Activated CD8-positive, alpha-beta memory T cell treated with anti-CD3 and anti-CD28 coated beads, Interleukin-2, amount 50 U/mL, for 1 hour (primary cell): ENCODE results near the gene LGALS7B.
"Not testable (repeated sequence)": the region's sequence is repeated elsewhere in the genome, so short reads cannot be mapped to it uniquely, and the experiment has no call there.

ENCODE experiments used
- DNase-seq: peaks from one replicate; pipeline ENCODE4 v3.0.0-alpha.2; 2020; ENCODE audit errors: extremely low read depth

LGALS7B gene

DNA sequence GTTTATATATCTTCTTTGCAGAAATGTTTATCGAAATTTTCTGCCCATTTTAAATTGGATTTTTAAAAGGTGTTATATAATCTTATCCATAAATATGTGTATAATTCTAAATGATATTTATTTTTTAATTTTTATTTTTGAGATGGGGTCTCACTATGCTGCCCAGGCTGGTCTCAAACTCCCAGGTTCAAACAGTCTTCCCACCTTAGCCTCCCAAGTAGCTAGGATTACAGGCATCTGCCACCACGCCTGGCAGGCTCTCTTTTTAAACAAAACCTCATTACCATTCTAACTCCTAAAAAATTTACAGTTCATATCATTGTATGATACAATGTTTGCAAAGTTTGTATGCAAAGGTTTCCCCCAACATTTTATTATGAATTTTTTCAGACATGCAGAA lies 7.2 kb downstream of the LGALS7B start:
- DNase-seq: no peak

DNA sequence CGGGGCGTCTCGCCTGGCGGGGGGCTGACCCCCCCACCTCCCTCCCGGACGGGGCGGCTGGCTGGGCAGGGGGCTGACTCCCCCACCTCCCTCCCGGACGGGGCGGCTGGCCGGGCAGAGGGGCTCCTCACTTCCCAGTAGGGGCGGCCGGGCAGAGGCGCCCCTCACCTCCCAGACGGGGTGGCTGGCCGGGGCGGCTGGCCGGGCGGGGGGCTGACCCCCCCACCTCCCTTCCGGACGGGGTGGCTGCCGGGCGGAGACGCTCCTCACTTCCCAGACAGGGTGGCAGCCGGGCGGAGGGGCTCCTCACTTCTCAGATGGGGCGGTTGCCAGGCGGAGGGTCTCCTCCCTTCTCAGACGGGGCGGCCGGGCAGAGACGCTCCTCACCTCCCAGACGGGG lies 8.8 kb downstream of the LGALS7B start:
- DNase-seq: not testable (repeated sequence)

DNA sequence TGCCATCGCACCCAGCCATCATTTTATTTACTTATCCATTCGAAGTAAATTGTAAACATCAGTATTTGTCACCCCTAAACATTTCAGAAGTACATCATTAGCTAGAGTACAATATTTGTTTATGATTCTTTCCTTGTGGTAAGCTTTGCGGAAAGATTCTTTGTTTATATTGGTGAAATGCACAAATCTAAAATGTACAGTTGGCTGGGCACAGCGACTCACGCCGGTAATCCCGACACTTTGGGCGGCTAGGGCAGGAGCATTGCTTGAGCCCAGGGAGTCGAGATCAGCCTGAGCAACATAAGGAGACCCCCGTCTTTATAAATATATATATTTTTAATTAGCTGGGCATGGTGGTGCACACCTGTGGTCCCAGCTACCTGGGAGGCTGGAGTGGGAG lies 10.1 kb downstream of the LGALS7B start:
- no peak for DNase-seq

DNA sequence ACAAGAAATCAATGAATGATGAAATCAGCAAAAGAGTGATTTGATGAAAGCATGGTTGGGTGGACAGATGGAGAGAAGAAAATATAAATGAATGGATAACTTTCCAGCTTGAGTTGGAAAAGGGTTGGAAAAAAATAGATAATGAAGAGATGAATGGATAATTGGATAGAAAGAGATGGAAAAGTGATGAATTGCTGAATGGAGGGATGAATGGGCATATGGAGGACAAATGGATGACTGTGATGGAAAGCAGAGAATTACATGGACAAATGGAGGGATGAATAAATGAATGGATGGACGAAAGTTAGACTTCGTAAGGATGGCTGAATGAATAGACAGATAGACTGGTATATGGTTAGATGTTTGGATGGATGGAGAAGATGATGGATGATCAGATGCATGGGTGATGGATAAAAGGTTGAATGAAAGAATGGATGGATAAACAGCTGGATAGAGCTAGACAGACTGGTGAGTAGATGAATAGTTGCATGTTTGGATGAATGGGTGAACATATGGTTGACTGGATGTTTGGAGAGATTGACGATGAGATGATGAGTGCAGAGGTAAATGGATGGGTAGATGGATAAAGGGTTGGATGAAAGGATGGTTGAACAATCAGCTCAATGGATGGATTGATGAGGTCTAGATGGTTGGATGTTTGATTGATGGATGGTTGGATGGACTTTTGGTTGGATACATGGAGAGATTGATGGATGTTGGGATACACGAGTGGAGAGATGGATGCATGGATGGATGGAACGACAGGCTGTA lies 11.8 kb downstream of the LGALS7B start:
- no peak for DNase-seq

DNA sequence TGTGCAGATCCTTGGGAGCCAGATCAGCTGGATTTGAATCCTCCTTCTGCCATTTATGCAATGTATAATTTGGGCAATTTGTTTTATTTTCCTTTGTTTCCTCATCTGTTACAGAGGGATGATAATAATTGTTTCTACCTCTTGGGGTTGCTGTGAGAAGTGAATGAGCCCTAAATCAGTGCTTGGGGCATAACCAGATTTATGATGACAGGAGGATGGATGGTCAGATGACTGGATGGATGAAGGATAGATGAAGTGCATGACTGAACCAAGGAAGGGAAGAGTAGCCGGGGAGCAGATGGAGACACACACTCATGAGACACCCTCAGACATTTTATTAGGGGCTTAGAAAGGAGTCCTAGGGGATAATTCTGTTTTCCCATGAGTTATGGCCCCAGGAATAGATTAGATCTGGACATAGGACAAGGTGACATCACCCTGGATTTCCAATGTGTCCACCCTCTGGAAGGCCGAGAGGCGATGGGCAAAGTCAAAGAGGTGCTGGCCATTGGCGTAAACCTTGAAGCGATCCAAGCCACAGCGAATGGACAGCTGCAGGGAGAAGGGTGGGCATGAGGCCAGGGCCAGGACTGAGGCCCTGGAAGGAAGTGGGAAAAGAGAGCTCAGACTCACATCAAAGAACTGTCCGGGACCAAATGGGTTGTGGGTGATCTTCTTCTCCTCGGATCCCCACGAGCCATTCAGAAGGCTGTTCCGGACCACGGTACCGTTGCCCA lies 12.5 kb downstream of the LGALS7B start:
- no peak for DNase-seq

DNA sequence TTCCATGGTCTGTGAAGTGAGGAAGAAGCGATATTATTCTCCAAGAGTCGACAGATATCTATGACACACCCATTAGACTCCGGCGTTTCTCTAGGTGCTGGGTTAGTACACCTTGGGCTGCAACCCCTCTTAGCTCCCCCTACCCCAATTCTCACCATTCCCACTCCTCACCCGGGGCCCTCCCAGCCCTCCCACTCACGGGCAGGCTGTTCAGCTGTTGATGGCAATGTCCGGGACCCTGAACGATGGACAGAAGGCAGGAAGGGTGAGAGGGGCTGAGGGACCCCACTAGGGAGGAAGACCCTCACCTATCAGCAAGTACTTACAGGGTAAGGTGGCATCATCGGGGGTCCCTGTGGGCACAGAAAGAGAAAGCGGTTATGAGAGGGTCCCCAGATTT lies 14.5 kb downstream of the LGALS7B start:
- no peak for DNase-seq

DNA sequence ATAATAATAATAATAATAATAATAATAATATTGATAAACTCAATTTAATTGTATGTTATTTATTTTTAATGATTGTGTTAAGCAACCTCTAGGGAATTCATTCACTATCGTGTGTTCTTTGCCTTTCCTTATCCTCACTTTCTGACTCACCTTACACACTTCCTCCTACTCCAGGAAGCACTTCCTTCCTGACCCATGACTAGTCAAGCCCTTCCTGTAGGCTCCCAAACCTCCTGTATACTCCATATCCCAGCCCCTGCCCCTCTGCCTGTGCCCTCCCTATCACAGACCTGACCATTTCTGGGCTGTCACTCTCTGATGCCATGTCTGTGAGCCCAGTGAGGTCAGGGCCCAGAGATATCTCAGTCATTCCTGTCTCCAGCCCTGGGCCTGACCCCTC lies 16.2 kb downstream of the LGALS7B start:
- DNase-seq: no peak

DNA sequence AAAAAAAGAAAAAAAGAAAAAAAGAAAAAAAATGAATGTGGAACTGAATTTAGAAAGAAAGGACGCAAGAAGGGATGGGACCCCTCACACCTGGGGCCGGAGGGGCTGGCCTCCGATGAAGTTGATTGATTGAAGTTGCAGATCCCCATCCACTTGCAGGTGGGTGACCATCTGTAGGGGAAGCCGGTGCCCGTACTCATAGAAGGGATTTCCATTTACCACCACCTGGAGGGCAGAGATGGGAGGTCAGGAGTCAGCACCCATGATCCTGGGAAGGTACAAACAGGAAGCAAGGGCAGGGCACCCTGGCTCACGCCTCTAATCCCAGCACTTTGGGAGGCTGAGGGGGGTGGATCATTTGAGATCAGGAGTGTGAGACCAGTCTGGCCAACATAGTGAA lies 17.4 kb downstream of the LGALS7B start:
- no peak for DNase-seq

DNA sequence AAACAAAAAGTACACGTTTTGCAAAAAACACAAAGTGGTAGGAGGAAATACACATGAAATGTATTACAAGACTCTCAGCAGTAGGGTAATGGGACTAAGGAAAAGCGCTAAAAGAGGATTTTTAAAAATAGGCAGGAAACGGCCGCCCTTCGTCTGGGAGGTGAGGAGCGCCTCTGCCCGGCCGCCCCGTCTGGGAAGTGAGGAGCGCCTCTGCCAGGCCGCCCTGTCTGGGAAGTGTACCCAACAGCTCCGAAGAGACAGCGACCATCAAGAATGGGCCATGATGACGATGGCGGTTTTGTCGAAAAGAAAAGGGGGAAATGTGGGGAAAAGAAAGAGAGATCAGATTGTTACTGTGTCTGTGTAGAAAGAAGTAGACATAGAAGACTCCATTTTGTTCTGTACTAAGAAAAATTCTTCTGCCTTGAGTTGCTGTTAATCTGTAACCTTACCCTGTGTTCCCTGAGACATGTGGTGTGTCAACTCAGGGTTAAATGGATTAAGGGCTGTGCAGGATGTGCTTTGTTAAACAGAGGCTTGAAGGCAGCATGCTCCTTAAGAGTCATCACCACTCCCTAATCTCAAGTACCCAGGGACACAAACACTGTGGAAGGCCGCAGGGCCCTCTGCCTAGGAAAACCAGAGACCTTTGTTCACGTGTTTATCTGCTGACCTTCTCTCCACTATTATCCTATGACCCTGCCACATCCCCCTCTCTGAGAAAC lies 18.5 kb downstream of the LGALS7B start:
- not testable (repeated sequence) for DNase-seq

DNA sequence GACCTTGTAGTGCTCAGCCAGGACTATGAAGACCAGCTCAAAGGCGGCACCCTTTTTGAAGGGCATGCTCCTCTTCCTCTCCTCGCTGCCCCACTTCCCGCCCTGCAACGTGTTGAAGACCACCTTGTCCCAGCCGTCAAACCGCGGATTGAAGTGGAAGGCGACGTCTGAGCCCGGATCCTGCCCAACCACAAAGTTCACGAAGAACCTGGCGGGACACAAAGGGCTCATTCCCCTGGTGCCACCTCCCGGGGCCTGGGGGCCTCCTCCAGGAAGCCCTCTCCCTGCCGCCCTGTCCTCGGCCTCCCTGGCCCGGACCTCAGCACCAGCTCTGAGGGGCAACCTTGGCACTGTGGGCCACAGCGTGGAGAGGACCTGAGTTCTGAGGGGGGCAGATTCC lies 19.7 kb downstream of the LGALS7B start:
- DNase-seq: no peak

DNA sequence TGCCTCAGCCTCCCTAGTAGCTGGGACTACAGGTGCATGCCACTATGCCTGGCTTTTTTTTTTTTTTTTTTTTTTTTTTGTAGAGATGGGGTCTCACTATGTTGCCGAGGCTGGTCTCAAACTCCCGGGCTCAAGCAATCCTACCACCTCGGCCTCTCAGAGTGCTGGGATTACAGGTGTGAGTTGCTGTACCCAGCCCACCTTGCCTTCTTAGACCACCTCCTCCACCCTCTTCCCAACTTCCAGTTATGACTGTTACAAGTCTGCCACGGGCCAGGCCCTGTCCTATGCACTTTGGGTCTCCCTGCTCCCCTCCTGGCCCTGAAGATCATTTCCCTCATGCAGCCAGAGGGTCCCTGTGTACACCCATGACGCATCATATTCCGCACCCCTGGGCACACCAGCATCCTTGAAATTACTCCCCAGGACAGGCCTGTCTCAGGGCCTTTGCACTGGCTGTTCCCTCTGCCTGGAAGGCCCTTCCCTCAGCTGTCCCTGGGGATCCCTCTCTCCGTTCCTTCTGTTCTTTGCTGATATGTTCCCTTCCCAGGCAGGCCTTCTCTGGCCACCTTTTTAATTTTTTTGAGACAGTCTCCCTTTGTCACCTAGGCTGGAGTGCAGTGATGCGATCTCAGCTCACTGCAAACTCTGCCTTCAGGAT lies 20.7 kb downstream of the LGALS7B start:
- DNase-seq: no peak

DNA sequence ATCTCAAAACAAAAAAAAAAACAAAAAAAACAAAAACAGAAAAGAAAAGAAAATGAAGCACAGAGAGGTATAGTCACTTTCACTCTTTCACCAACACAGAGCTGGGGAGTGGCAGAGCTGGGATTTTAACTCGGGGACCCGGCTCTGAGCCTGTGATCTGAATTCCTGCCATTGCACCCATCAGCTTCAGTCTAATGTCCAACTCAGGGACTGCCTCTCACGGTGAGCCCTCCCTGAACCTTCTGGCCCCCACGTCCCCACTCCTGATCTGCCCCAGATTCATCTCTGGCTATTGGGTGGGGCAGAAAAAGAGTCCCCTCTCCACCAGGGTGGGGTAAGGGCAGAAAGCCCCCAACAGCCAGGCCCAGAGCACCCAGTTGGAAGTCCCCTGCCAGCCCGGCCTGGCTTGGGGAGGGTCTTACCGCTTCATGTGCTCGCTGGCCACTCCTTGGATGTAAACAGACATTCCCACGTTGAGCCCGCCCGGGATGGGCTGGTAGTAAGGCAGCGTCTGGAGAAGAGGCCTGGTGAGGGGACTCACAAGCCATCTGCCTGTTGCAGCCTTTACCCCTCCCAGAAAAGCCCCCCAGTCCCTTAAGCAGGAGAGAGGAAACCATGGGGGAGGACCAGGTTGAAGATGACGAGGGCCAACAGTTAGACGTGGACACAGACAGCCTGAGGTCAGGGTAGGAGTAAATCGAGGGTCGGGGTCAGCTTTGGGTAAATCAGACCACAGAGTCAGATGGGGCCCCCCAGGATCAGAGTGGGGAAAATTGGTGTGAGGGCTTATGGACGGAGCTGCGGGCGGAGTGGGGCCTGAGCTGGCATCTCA lies 23.2 kb downstream of the LGALS7B start:
- DNase-seq: no peak

DNA sequence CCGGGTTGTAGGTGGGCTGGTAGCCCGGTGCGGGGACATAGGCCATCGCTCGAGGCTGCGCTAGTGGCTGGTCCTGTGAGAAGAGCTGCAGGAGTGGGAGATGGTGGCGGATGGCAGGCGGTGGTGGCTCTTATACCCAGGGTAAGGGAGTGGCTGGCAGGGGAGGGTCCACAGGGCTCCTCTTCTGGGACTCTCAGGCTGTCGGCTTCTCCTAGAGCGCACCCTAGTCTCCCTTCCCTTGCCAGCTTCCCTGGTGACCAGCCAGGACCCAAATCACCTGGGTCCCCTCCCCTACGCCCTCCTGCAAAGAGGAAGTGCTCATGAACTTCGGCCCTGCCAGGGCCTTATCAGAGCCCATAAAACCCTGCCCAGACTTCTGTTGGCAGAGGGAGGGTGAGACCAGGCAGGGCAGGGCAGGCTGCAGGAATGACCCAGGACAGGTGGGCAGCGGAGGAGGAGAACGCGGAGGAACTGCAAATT lies 23.9 kb downstream of the LGALS7B start, which contains the start of gene LGALS4:
TSS of gene LGALS4 (minus strand) at position 105 of the 480 bp plus-strand sequence. CDS start at position 46, 59 bp downstream.
- DNase-seq: no peak

DNA sequence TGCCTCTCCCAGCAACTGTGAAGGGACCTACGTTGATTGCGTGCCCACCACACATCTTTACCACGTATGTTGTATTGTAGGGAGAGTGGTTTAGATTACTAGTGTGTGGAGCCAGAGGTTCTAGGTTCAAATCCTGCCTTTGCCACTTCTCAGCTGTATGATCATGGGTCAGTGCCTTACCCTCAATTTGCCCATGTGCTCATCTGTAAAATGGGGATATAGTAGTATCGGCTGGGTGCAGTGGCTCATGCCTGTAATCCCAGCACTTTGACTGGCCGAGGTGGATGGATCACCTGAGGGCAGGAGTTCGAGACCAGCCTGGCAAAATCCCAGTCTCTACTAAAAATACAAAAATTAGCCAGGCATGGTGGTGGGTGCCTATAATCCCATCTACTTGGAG lies 24.3 kb downstream of the LGALS7B start:
- no peak for DNase-seq

DNA sequence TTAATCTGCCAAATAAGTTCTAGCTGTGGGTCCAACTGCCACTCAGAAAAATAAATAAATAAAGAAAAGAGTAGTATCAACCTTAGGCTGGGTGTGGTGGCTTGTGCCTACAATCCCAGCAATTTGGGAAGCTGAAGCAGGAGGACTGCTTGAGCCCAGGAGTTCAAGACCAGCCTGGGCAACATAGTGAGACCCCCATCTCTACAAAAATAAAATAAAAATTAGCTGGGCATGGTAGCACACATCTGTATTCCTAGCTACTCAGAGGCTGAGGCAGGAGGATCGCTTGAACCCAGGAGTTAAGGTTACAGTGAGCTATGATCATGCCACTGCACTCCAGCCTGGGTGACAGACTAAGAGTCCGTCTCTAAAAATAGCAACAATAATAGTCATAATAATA lies 24.9 kb downstream of the LGALS7B start:
- DNase-seq: not testable (repeated sequence)

DNA sequence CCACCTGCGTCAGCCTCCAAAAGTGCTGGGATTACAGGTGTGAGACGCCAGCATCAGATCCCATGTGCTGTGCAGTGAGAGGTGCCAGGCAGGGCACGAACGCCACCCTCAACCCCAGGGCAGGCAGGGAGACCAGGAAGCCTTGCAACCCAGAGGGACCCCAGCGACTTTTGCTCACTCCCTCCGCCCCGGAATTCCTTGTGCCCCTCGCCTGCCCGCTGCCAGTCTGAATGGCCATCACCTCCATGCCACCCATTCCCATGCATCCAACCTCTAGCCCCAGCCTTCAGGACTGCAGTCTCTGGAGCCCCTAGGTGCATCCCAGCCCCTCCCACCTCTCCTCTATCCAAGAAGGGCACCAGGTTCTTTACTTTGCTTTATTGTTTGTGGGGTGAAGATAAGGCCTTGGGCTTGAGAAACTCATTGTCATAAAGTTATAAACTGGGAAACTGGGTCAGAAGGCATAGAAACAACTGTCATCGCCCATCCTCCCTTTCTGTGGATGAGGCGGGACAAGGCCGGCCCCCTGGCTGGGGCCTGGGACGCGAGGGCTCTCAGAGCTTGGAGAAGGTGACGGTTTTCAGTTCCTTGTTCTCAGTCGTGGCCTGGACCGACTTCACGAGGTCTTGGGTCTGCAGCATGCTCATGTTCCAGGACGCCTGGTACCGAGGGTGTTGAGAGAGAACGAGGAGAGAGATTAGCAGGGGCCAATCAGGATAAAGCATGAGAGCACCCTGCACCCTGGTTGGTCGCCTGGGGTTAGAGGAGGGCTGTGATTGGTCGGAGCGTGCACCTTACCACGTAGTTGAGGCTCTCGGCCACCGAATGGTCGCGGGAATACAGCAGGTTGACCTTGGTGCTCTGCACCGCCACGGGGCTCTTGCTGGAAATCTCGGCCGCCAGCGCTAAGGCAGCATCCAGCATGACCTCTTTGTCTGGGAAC lies 26.3 kb downstream of the LGALS7B start:
- no peak for DNase-seq

DNA sequence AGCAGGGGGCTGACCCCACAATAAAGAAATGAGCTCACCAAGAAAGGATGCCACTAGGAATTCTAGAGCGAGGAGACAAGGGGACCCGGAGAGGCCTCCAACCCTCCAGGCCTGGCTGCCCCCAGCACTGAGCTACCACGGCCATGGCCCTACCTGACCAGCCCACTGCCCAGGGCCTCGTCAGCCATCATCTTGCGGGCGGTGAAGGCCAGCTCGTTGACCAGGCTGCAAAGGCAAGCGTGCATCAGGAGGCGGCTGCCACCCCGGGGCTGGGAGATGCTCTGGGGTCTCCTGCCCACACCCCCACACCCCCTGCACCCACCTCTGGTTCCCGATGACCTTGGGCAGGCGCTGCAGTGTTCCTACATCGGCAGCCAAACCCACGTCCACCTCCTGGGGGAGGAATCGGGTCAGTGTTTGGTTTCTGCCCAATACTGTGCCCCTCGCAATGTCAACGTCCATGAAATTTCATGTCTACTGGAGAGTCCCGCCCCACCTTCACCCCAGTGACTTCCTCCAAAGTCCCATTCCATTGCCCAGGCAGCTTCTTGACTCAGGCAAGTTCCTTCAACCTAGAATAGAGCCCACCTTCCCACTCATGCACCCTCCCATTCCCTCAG lies 27.2 kb downstream of the LGALS7B start:
- DNase-seq: no peak

DNA sequence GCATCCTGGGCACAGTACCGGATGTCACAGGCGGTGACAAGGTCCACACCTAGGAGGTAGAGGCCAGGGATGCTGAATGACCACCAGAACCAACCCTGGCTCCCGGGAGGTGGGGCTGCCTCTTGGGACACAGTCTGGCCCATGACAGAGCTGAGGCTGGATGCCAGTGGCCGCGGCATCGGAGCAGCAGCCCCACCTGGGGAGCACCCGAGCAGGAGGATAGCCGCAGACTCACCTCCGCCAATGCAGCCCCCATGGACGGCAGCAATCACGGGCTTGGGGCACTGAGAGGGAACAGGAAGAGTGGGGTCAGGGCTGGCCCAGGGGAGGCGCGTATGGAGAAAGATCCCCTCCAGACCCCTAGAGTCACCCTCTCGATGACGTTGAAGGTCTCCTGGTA lies 28.1 kb downstream of the LGALS7B start:
- no peak for DNase-seq

DNA sequence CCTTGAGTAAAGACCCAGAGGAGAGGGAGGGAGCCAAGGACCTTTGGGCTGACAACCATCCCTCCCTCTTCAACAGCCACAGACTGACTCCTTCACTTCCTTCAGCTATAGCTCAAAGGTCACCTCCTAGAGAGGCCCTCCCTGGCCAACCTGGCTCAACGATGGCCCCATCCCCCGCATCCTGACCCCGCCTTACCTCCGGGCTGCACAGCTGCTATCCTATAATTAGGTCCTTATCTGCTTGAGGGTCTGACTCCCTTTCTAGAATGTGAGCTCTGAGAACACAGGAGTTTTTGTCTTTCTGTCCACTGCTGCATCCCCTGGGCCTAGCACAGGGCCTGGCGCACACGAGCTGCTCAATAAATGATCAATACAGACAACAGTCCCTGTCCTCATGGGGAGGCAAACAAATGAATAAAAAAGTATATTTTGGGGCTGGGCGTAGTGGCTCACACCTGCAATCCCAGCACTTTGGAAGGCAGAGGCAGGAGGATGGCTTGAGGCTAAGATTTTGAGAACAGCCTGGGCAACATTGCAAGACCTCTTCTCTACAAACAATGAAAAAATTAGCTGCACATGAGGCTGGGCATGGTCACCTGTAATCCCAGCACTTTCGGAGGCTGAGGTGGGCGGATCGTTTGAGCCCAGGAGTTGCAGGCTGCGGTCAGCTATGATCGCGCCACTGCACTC lies 30.4 kb downstream of the LGALS7B start:
- DNase-seq: no peak
